K562 (cell line): ENCODE data around the gene LRRC61. TPM values are rescaled to one million over a fixed set of nuclear protein-coding genes. Genes with fewer than 3 reads are reported as not detected.
A peak's percentile ranks its signal among the peaks of the same experiment; 100 is the strongest.

Experiments
- CAMTA2 ChIP-seq: fragments of 250-450 bp; sonication (Bioruptor Pico); conservative IDR thresholded peaks from 2 replicates; pipeline ENCODE4 v1.5.1; 2022
- CUX1 ChIP-seq: fragments of 200-800 bp; sonication (Bioruptor generic); IDR thresholded peaks from 2 replicates; pipeline ENCODE4 v1.6.1; 2016; ENCODE audit warnings: missing genetic modification characterization, missing compliant biosample characterization
- E2F3 ChIP-seq: fragments of 250-450 bp; sonication (Bioruptor Pico); IDR thresholded peaks from 2 replicates; pipeline ENCODE4 v1.4.0; 2020; ENCODE audit warnings: mild to moderate bottlenecking
- ELK1 ChIP-seq: sonication (generic); formaldehyde crosslinking; IDR thresholded peaks from 2 replicates; pipeline ENCODE4 v1.8.1; 2022; ENCODE audit warnings: missing genetic modification reagents
- EWSR1 ChIP-seq: fragments of 450-650 bp; IDR thresholded peaks from 2 replicates; pipeline ENCODE4 v1.6.1; 2018; ENCODE audit warnings: borderline replicate concordance, mild to moderate bottlenecking, low read depth, moderate library complexity; ENCODE audit not compliant: partially characterized antibody
- GTF2A2 ChIP-seq: IDR thresholded peaks from 2 replicates; pipeline ENCODE4 v1.6.1; 2016; ENCODE audit warnings: mild to moderate bottlenecking, missing genetic modification characterization, missing compliant biosample characterization
- GTF2F1 ChIP-seq: IDR thresholded peaks from 2 replicates; pipeline ENCODE4 v1.6.1; 2011; ENCODE audit warnings: low read depth, low read length, improper control_type of control experiment
- HDAC6 ChIP-seq: IDR thresholded peaks from 2 replicates; pipeline ENCODE4 v1.6.1; 2012; ENCODE audit warnings: low read depth, mild to moderate bottlenecking, control low read depth, inconsistent platforms, low read length, moderate library complexity
- KLF1 ChIP-seq: fragments of 450-650 bp; IDR thresholded peaks from 2 replicates; pipeline ENCODE4 v1.6.1; 2016; ENCODE audit warnings: missing genetic modification characterization, missing compliant biosample characterization
- MAZ ChIP-seq, 2 experiments: fragments of 450-650 bp in 1 of 2; sonication (generic) in 1 of 2; formaldehyde crosslinking; IDR thresholded peaks in 1 of 2; conservative IDR thresholded peaks in 1 of 2; 2 replicates each; pipeline versions ENCODE4 v1.4.0 to v1.5.0; 2020; ENCODE audit warnings: mild to moderate bottlenecking in 1 of 2, missing genetic modification reagents in 1 of 2
- MBD2 ChIP-seq: sonication (generic); IDR thresholded peaks from 2 replicates; pipeline ENCODE4 v1.6.1; 2016; ENCODE audit warnings: low read depth, borderline replicate concordance
- NCOA1 ChIP-seq: fragments of 450-650 bp; IDR thresholded peaks from 2 replicates; pipeline ENCODE4 v1.6.1; 2016; ENCODE audit warnings: low read depth
- NCOR1 ChIP-seq: fragments of 450-650 bp; IDR thresholded peaks from 2 replicates; pipeline ENCODE4 v1.6.1; 2016; ENCODE audit warnings: mild to moderate bottlenecking, moderate library complexity
- RAD51 ChIP-seq: fragments of 450-650 bp; IDR thresholded peaks from 2 replicates; pipeline ENCODE4 v1.7.1; 2016; ENCODE audit warnings: low read depth, mild to moderate bottlenecking, borderline replicate concordance
- RBM34 ChIP-seq: fragments of 200-400 bp; formaldehyde crosslinking; IDR thresholded peaks from 2 replicates; pipeline ENCODE4 v1.6.1; 2018; ENCODE audit warnings: low read length, borderline replicate concordance; ENCODE audit not compliant: insufficient read depth
- RFX5 ChIP-seq: IDR thresholded peaks from 2 replicates; pipeline ENCODE4 v1.6.1; 2011; ENCODE audit warnings: low read depth, mild to moderate bottlenecking, improper control_type of control experiment, low read length
- RHOXF2B ChIP-seq: fragments of 250-450 bp; sonication (Bioruptor Pico); conservative IDR thresholded peaks from 2 replicates; pipeline ENCODE4 v1.5.1; 2021
- SMARCA4 ChIP-seq: fragments of 450-650 bp; IDR thresholded peaks from 2 replicates; pipeline ENCODE4 v1.6.1; 2016
- TARDBP ChIP-seq: fragments of 450-650 bp; IDR thresholded peaks from 2 replicates; pipeline ENCODE4 v1.6.1; 2016
- WHSC1 ChIP-seq: IDR thresholded peaks from one replicate; pipeline ENCODE4 v1.6.1; 2012; ENCODE audit warnings: low read length, control low read depth, inconsistent platforms
- ZBTB8A ChIP-seq: fragments of 450-650 bp; IDR thresholded peaks from 2 replicates; pipeline ENCODE4 v1.6.1; 2018; ENCODE audit warnings: mild to moderate bottlenecking, moderate library complexity; ENCODE audit not compliant: partially characterized antibody
- ZC3H11A ChIP-seq: IDR thresholded peaks from 2 replicates; pipeline ENCODE4 v1.6.1; 2012; ENCODE audit warnings: low read depth, low read length, improper control_type of control experiment
- ZFP36 ChIP-seq: fragments of 150-350 bp; IDR thresholded peaks from 2 replicates; pipeline ENCODE4 v1.6.1; 2018; ENCODE audit warnings: low read length, low read depth; ENCODE audit not compliant: partially characterized antibody
- ZNF124 ChIP-seq: sonication (generic); formaldehyde crosslinking; IDR thresholded peaks from 2 replicates; pipeline ENCODE4 v1.8.1; 2022; ENCODE audit warnings: missing genetic modification reagents
- polyA plus RNA-seq, 8 experiments: library from polyadenylated mRNA; depleted of rRNA in 4 of 8; stranded (reverse) in 5 of 8; unstranded in 3 of 8; fragments of >200 nt; fragmentation: Nextera tagmentation in 2 of 8; fragmentation: Illumina TruSeq in 1 of 8; extraction: Ambion mirVana in 2 of 8; extraction: Trizol in 1 of 8; gene quantifications; 2 replicates each; pipeline versions ENCODE4 v1.2.1 to v1.2.3, GENCODE V29; 2011 to 2014; ENCODE audit warnings: inconsistent platforms in 1 of 8, missing spikeins in 1 of 8
- total RNA-seq, 7 experiments: library from RNA; depleted of rRNA in 6 of 7; stranded (reverse); fragments of >200 nt in 6 of 7; fragmentation: Illumina TruSeq in 2 of 7; extraction: Trizol in 2 of 7; gene quantifications; 2 replicates each; pipeline versions ENCODE4 v1.2.1 to v1.2.3, GENCODE V29; 2011 to 2021; ENCODE audit warnings: low replicate concordance in 1 of 7
- TF ChIP-seq, protein P1 (sequence below): fragments of 450-650 bp; IDR thresholded peaks from 2 replicates; pipeline ENCODE4 v1.6.1; 2016; ENCODE audit warnings: low read depth, mild to moderate bottlenecking, moderate library complexity

The LRRC61 gene
- total and polyA plus RNA-seq, 9 of the 15 experiments (the other 6 are each of a cell fraction or from before 2014, with no cell fraction given), result 1.3 to 55.2 (median 35.2) TPM

DNA sequence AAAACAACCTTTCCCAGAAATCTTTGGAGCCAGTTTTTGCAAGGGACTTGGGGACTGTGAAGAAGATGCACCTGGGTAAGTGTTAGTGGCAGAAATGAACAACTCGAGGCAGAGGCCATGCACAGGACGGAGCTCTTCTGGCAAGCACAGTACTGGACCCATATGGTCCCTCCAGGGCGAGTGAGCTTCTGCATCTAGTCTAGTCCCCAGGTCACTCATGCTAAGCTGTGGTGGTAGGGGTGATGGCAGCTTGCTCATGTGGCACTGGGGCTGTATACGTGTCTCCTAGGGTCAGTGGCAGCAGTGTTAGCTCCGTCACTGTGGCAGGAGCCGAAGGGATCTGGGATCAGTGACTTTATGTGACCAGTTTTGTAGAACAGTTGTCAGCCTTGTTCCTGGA is 9.3 kb upstream of the LRRC61 start (continued):
- no peak for TF ChIP-seq GTF2A2 (tag)
- TF ChIP-seq ZC3H11A, result no peak
- TF ChIP-seq ZFP36, result peak; percentile 1
- no peak for TF ChIP-seq NCOA1
- 0 out of 4 replicates have a peak, but pooled peaks of 1 of the 2 experiments have one; percentile 10 for TF ChIP-seq MAZ (CRISPR knock-in tag; conservative IDR thresholded peaks at IDR 0.05 in 1 of 2, IDR thresholded peaks at IDR 0.05 in 1 of 2)
- no peak for TF ChIP-seq ELK1 (CRISPR knock-in tag)
- TF ChIP-seq CUX1, result no peak
- TF ChIP-seq TARDBP, result no peak
- TF ChIP-seq RAD51, result no peak
- no peak for TF ChIP-seq RFX5
- no peak for TF ChIP-seq EWSR1
- TF ChIP-seq ZNF124 (CRISPR knock-in tag), result no peak
- TF ChIP-seq WHSC1, result peak; percentile 100
- no peak for TF ChIP-seq RBM34
- TF ChIP-seq NCOR1, result no peak
- 0 out of 2 replicates have a peak, but pooled peaks have one; percentile 61 for TF ChIP-seq CAMTA2 (CRISPR knock-in tag)
- no peak for TF ChIP-seq KLF1 (tag)
- TF ChIP-seq E2F3 (CRISPR knock-in tag), result peak; percentile 78; the same call in 1 of the 2 replicates
- TF ChIP-seq, protein P1, sequence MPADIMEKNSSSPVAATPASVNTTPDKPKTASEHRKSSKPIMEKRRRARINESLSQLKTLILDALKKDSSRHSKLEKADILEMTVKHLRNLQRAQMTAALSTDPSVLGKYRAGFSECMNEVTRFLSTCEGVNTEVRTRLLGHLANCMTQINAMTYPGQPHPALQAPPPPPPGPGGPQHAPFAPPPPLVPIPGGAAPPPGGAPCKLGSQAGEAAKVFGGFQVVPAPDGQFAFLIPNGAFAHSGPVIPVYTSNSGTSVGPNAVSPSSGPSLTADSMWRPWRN, result no peak
- peak; percentile 44; the same call in 1 of the 2 replicates for TF ChIP-seq MBD2
- peak; percentile 17; the same call in 1 of the 2 replicates for TF ChIP-seq HDAC6
- TF ChIP-seq SMARCA4, result no peak
- TF ChIP-seq GTF2F1, result no peak
- TF ChIP-seq RHOXF2B, result no peak
- no peak for TF ChIP-seq ZBTB8A
